Neutrophil (primary cell): ENCODE data around the gene PTCHD1.

ENCODE experiments used
- H3K27ac ChIP-seq: fragments of 200-600 bp; sonication (generic); 2 replicates; pipeline ENCODE4 v1.5.1; 2016; ENCODE audit warnings: mild to moderate bottlenecking, moderate library complexity
- H3K27me3 ChIP-seq: fragments of 200-600 bp; sonication (generic); 2 replicates; pipeline ENCODE4 v1.6.0; 2016; ENCODE audit warnings: mild to moderate bottlenecking
- H3K36me3 ChIP-seq: fragments of 200-600 bp; sonication (generic); 2 replicates; pipeline ENCODE4 v1.5.1; 2017
- H3K4me1 ChIP-seq, 2 experiments: fragments of 200-600 bp in 1 of 2; sonication (generic) in 1 of 2; 1 replicate in 1 of 2; 2 replicates in 1 of 2; pipeline versions ENCODE4 v1.5.1 to v1.6.1; 2013 to 2016; ENCODE audit warnings: low read depth in 1 of 2, low read length in 1 of 2, mild to moderate bottlenecking in 1 of 2, moderate library complexity in 1 of 2; ENCODE audit not compliant: control insufficient read depth in 1 of 2, insufficient read depth in 1 of 2
- H3K4me3 ChIP-seq, 2 experiments: fragments of 200-600 bp in 1 of 2; sonication (generic) in 1 of 2; 1 replicate in 1 of 2; 2 replicates in 1 of 2; pipeline ENCODE4 v1.5.1; 2013 to 2016; ENCODE audit warnings: low read depth in 1 of 2, low read length in 1 of 2, mild to moderate bottlenecking in 1 of 2, moderate library complexity in 1 of 2
- H3K9me3 ChIP-seq: fragments of 200-600 bp; sonication (generic); 2 replicates; pipeline ENCODE4 v1.5.1; 2016
- TF ChIP-seq, protein P1 (sequence below): fragments of 200-600 bp; sonication (generic); IDR thresholded peaks from 2 replicates; pipeline ENCODE4 v1.5.1; 2016; ENCODE audit warnings: antibody characterized with exemption

The PTCHD1 gene

GRCh38 chrX:23304881-23305280, 29.8 kb upstream of the PTCHD1 start:
- Histone ChIP-seq H3K9me3 (no peaks in the 10 kb centered on the region), H3K27me3 (no peaks in the 10 kb centered on the region), H3K4me1 (no peaks in the 10 kb centered on the region), H3K36me3 (no peaks in the 10 kb centered on the region), H3K27ac (no peak overlapping the region), H3K4me3 (no peak overlapping the region)
- TF ChIP-seq, protein P1, sequence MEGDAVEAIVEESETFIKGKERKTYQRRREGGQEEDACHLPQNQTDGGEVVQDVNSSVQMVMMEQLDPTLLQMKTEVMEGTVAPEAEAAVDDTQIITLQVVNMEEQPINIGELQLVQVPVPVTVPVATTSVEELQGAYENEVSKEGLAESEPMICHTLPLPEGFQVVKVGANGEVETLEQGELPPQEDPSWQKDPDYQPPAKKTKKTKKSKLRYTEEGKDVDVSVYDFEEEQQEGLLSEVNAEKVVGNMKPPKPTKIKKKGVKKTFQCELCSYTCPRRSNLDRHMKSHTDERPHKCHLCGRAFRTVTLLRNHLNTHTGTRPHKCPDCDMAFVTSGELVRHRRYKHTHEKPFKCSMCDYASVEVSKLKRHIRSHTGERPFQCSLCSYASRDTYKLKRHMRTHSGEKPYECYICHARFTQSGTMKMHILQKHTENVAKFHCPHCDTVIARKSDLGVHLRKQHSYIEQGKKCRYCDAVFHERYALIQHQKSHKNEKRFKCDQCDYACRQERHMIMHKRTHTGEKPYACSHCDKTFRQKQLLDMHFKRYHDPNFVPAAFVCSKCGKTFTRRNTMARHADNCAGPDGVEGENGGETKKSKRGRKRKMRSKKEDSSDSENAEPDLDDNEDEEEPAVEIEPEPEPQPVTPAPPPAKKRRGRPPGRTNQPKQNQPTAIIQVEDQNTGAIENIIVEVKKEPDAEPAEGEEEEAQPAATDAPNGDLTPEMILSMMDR: no peak

DNA sequence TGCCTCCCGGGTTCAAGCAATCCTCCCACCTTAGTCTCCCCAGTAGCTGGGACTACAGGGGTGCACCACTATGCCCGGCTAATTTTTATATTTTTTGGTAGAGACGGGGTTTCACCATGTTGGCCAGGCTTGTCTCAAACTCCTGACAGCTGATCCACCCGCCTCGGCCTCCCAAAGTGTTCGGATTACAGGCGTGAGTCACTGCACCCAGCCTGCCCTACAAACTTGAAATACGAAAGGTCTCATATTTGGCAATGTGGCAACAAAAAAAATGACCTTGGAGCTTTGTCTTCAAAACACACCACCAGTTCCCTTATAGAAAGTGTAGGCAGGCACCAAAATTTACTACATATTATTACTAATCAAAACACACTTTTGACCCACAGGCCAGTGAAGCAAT, 22.9 kb upstream of the PTCHD1 start:
- no peaks in the 10 kb centered on the region for H3K36me3 ChIP-seq
- H3K9me3 ChIP-seq: no peaks in the 10 kb centered on the region
- H3K4me1 ChIP-seq: no peaks in the 10 kb centered on the region
- TF ChIP-seq, protein P1: no peak
- no peak overlapping the region for H3K4me3 ChIP-seq
- H3K27ac ChIP-seq: no peak overlapping the region
- no peaks in the 10 kb centered on the region for H3K27me3 ChIP-seq

- H3K36me3 ChIP-seq: no peaks in the 10 kb centered on the region
- TF ChIP-seq, protein P1: no peak
- H3K27me3 ChIP-seq: no peaks in the 10 kb centered on the region
These were observed 22.5 kb upstream of the PTCHD1 start for GRCh38 chrX:23312136-23312535.

DNA sequence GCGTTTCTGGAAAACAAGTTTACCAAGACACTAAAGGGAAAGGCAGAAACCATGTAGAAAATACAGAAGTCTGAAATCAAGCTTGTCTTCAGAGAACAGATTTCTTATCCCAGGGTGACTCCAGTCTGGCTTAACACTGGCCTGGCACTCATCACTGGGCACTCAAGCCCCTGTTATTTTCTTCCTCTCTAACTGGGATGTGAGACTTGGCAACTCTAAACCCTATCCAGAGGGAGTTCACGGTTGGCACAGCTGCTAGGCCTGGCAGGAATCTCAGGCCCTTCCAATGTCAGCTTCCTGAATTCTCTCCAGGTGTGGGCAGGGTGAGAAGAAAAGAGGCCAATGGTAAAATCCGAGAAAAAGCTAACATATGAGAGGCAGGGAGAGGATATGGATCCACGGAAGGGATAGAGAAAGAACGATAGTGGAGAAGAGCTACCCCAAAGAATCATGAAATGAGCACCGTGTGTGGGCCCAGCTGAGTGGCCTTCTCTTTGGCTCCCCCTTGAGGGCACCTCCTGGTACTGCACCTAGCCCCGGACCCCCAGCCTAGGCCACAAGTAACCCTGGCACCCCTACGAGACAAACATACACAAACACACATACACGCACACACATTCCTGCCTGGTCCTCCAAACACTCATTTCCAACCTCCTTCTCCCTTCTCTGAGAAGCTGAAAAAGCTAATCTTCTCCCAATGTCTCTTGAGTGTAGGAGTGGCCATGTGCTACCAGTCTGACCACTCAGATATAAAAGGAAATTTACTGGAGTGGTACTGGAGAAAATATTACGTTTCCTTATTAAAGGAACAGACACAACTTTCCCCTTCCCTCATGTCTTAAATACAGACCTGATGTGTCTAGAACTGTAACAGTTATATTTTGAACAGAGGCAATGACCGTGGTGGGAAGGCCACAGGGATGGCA, 16.6 kb upstream of the PTCHD1 start:
- no peaks in the 10 kb centered on the region for H3K36me3 ChIP-seq
- H3K27ac ChIP-seq: no peak overlapping the region
- TF ChIP-seq, protein P1: peak; percentile 60
- no peaks in the 10 kb centered on the region for H3K27me3 ChIP-seq
- H3K4me3 ChIP-seq: no peak overlapping the region
- H3K9me3 ChIP-seq: no peaks in the 10 kb centered on the region
- H3K4me1 ChIP-seq: no peaks in the 10 kb centered on the region

More at GRCh38 chrX:23312136-23312535, 22.5 kb upstream of the PTCHD1 start:
- Histone ChIP-seq H3K4me1 (no peaks in the 10 kb centered on the region), H3K4me3 (no peak overlapping the region), H3K9me3 (no peaks in the 10 kb centered on the region), H3K27ac (no peak overlapping the region)

GRCh38 chrX:23327104-23327503, 7.5 kb upstream of the PTCHD1 start:
- no peaks in the 10 kb centered on the region for H3K36me3 ChIP-seq
- no peak overlapping the region for H3K27ac ChIP-seq
- H3K9me3 ChIP-seq: no peaks in the 10 kb centered on the region
- no peak overlapping the region for H3K4me3 ChIP-seq
- TF ChIP-seq, protein P1: no peak
- H3K27me3 ChIP-seq: peaks cover 38% of the 10 kb centered on the region
- no peaks in the 10 kb centered on the region for H3K4me1 ChIP-seq
